ENCODE data around the gene ALAS1. TPM values are rescaled to one million over a fixed set of nuclear protein-coding genes. Genes with fewer than 3 reads are reported as not detected.

Gene ALAS1
- total RNA-seq, 1 donor from 2014 or later, result 47.8 TPM

DNA sequence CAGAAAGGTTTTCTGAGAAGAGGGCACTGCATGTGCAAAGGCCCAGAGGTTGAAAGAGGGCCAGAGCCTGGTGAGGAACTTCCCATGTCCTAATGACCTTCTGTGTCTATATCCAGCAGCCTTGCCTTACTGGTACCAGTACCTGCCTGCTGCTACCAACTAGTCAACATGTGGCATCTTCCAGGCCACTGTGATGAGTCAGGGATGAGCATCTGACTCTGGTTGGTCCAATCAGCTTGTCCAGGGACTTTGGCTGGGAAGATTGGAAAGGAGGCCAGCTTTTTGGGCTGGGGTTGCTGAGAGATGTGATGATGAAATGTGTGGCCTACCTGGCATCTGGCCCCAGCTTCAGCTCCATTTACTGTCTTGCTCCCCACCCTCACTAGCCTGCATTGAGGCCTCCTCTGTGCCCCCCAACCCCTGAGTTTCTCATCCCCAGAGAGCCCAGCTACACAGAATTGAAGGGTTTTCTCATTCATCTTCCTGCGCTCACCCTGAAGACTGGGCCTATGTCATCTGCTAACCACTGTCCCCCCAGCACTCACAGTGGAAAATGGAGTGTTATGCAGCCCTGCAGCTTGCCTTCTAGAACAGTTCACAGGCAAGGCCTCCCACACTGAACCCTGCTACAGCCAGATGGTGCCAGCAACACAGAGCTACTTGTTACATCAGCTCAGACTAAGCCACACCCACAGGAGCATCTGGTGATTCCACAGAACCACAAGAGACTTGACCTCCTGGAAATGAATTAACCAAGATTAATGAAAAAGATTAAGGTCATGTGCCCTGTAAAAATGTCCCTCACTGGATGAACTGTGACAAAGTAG, 42.3 kb downstream of the ALAS1 start:
- peak overlapping the region; percentile 75 for H3K27ac Mint-ChIP-seq (ENCODE audit: unreplicated experiment)
- H3K36me3 Mint-ChIP-seq (ENCODE audit: low read depth), result no peaks in the 10 kb centered on the region
- H3K9me3 Mint-ChIP-seq, result peaks cover 2% of the 10 kb centered on the region
- peaks cover 25% of the 10 kb centered on the region for H3K27me3 Mint-ChIP-seq (ENCODE audit: low read depth)
- no peak for DNase-seq (ENCODE audit: low read depth, low spot score)
- peak overlapping the region; percentile 97 for H3K4me3 Mint-ChIP-seq
- peaks cover 31% of the 10 kb centered on the region for H3K4me1 Mint-ChIP-seq
- TF ChIP-seq, protein P1, sequence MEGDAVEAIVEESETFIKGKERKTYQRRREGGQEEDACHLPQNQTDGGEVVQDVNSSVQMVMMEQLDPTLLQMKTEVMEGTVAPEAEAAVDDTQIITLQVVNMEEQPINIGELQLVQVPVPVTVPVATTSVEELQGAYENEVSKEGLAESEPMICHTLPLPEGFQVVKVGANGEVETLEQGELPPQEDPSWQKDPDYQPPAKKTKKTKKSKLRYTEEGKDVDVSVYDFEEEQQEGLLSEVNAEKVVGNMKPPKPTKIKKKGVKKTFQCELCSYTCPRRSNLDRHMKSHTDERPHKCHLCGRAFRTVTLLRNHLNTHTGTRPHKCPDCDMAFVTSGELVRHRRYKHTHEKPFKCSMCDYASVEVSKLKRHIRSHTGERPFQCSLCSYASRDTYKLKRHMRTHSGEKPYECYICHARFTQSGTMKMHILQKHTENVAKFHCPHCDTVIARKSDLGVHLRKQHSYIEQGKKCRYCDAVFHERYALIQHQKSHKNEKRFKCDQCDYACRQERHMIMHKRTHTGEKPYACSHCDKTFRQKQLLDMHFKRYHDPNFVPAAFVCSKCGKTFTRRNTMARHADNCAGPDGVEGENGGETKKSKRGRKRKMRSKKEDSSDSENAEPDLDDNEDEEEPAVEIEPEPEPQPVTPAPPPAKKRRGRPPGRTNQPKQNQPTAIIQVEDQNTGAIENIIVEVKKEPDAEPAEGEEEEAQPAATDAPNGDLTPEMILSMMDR (conservative IDR thresholded peaks at IDR 0.05), result no peak

DNA sequence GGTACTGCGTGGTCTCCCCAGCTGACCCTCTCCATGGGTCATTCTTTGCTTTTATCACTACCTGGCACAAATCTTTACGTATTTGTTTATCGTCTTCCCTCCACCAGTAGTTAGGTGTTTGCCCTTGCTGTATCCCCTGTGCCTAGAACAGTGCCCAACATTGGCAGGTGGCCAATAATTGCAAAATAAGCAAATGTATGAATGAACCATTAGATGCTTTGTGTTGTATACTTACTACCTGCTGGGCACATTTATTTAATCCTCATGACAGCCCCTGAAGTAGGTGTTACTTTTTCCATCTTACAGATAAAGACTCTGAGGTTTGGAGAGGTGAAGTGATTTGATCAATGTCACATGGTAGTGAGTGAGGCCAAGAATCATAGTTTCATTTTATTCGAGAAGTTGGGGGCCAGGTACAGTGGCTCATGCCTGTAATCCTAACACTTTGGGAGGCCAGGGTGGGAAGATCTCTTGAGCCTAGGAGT, 43.0 kb downstream of the ALAS1 start:
- Mint-ChIP-seq H3K4me1 (peaks cover 31% of the 10 kb centered on the region), H3K27me3 (ENCODE audit: low read depth) (peaks cover 27% of the 10 kb centered on the region), H3K9me3 (peaks cover 2% of the 10 kb centered on the region), H3K4me3 (peak overlapping the region; percentile 97), H3K36me3 (ENCODE audit: low read depth) (no peaks in the 10 kb centered on the region), H3K27ac (ENCODE audit: unreplicated experiment) (peak overlapping the region; percentile 75)
- TF ChIP-seq, protein P1 (conservative IDR thresholded peaks at IDR 0.05), result no peak
- no peak for DNase-seq (ENCODE audit: low read depth, low spot score)

DNA sequence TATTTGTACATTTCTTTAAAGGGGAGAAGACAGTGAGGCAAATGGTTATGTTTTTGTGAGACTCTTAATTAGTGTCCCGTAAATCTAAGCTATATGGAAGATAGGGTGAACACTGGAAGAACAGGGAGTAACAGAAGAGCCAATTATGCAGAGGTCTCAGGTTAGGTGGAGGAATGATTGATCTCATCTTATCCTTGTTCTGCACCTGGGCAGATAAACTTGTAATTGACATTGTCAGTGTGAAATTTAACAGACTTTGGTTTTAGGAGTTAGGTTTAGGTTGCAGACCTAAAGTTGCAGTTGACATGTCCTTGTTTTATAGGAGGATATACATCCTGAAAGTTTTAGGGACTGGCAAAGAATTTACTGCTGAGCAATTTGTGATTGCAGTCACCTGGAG, 44.1 kb downstream of the ALAS1 start:
- H3K4me3 Mint-ChIP-seq, result peak overlapping the region; percentile 14
- no peak overlapping the region for H3K27ac Mint-ChIP-seq (ENCODE audit: unreplicated experiment)
- peaks cover 2% of the 10 kb centered on the region for H3K9me3 Mint-ChIP-seq
- no peak for DNase-seq (ENCODE audit: low read depth, low spot score)
- no peaks in the 10 kb centered on the region for H3K36me3 Mint-ChIP-seq (ENCODE audit: low read depth)
- H3K4me1 Mint-ChIP-seq, result peaks cover 31% of the 10 kb centered on the region
- H3K27me3 Mint-ChIP-seq (ENCODE audit: low read depth), result peaks cover 38% of the 10 kb centered on the region
- TF ChIP-seq, protein P1 (conservative IDR thresholded peaks at IDR 0.05), result no peak

DNA sequence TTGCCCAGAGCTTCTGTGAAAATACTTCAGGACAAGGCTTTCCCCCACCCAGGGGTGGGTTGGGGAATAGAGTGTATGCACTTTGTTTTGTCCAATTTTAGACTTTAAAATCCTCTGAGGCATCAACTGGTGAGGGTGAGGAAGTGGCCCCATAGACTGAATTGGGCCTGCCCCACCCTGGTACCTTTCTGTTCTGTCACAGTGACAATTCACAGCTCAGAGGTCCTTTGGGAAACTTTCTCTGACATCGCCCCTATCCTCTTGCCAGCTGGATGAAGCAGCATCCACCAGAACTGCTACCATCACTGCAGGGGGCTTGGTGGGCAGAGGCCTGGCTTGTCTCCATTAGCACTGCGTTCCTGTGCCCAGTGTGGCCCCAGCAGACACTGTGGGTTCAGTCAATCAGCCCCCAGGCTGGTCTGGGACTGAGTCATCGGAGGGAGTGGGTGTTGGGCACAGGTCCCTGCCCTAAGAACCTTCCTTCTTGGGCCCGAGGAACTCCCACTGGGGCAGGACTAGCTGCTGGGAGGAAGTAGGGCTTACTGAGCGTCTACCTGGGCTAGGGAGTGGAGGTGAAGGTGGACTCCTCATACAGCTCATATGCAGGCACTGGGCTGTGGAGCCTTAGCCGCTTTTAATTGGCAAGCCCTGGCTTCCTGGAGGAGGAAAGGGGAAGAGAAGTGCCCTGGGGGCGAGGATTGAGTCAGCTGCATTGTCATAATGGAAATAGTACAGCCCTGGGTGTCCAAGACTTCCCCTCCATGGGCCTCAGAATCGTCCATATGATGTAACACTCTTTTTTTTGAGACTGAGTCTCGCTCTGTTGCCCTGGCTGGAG, 46.0 kb downstream of the ALAS1 start:
- TF ChIP-seq, protein P1 (conservative IDR thresholded peaks at IDR 0.05), result no peak
- Mint-ChIP-seq H3K4me1 (peaks cover 24% of the 10 kb centered on the region), H3K4me3 (peak overlapping the region; percentile 85), H3K27me3 (ENCODE audit: low read depth) (peaks cover 51% of the 10 kb centered on the region), H3K36me3 (ENCODE audit: low read depth) (no peaks in the 10 kb centered on the region), H3K9me3 (peaks cover 2% of the 10 kb centered on the region), H3K27ac (ENCODE audit: unreplicated experiment) (no peak overlapping the region)
- no peak for DNase-seq (ENCODE audit: low read depth, low spot score)

DNA sequence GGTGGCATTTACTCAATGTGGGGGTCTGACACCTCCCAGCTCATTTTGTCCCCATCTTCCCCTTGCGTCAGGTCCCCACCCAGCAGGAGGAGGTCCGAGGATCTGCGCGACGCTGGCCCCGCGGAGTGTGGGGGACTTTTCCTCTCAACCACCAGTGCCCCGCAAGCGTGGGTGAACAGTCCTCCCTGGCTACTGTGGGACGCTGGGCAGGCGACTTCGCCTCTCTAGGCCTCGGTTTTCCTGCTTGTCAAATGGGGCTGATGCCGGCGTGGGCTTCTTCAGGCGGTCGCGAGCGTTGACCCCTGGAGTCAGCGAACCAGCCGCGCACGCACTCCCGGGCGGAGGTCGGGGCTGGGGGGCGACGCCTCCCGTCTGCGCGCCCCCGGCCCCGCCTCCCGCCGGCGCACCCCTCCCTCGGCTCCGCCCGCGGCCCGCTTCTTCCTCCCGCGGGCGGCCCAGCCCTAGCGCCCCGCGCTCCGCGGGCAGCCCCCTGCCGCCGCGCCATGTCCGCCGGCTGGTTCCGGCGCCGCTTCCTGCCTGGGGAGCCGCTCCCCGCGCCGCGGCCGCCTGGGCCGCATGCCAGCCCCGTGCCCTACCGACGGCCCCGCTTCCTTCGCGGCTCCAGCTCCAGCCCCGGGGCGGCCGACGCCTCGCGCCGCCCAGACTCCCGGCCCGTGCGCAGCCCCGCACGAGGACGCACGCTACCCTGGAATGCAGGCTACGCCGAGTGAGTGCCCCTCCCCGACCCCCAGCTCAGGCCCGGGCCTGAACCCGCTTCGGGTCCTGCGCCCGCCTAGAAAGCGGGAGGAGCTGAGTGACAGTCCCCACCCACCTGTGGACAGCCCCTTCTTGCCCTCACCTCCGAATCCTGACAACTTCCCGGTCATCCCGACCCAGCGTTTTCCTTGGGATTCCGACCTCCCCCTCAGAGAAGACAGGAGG, 47.6 kb downstream of the ALAS1 start, which contains the start of gene PPM1M:
Gene PPM1M, plus strand, starts transcription at position 438 of the 942 bp plus-strand sequence. Its CDS starts 66 bp downstream, at position 504.
- peaks cover 51% of the 10 kb centered on the region for H3K27me3 Mint-ChIP-seq (ENCODE audit: low read depth)
- H3K4me1 Mint-ChIP-seq, result peaks cover 9% of the 10 kb centered on the region
- peaks cover 6% of the 10 kb centered on the region for H3K36me3 Mint-ChIP-seq (ENCODE audit: low read depth)
- no peak within 1 kb of the TSS for H3K27ac Mint-ChIP-seq (ENCODE audit: unreplicated experiment)
- H3K4me3 Mint-ChIP-seq, result peak within 1 kb of the TSS; percentile 85
- TF ChIP-seq, protein P1 (conservative IDR thresholded peaks at IDR 0.05), result no peak
- DNase-seq (ENCODE audit: low read depth, low spot score), result no peak
- peaks cover 2% of the 10 kb centered on the region for H3K9me3 Mint-ChIP-seq

Data from neural crest cell (in vitro differentiated cells).